Glomerular visceral epithelial cell (primary cell): ENCODE measurements around the gene SMYD3.
"Not testable (repeated sequence)": the region's sequence is repeated elsewhere in the genome, so short reads cannot be mapped to it uniquely, and the experiment has no call there.

ENCODE experiments used
- DNase-seq: peaks from one replicate; pipeline ENCODE4 v3.0.0-alpha.2; 2016; ENCODE audit errors: extremely low spot score

The SMYD3 gene

GRCh38 chr1:245957427-245957826, 549.7 kb downstream of the SMYD3 start:
- DNase-seq: no peak

GRCh38 chr1:245956225-245956624, 550.9 kb downstream of the SMYD3 start:
- DNase-seq: no peak

GRCh38 chr1:245953876-245954660, 553.0 kb downstream of the SMYD3 start:
- peak; percentile 11 for DNase-seq

GRCh38 chr1:245952383-245953026, 554.6 kb downstream of the SMYD3 start:
- DNase-seq: no peak

- no peak for DNase-seq
Observed at GRCh38 chr1:245948786-245949185, 558.3 kb downstream of the SMYD3 start.

- DNase-seq: no peak
Observed at GRCh38 chr1:245946905-245947304, 560.2 kb downstream of the SMYD3 start.

- not testable (repeated sequence) for DNase-seq
Observed at GRCh38 chr1:245945136-245945535, 561.9 kb downstream of the SMYD3 start.

GRCh38 chr1:245942856-245943255, 564.2 kb downstream of the SMYD3 start:
- no peak for DNase-seq

GRCh38 chr1:245941771-245942170, 565.3 kb downstream of the SMYD3 start:
- not testable (repeated sequence) for DNase-seq

GRCh38 chr1:245939756-245940345, 567.2 kb downstream of the SMYD3 start:
- no peak for DNase-seq

- no peak for DNase-seq
Observed at GRCh38 chr1:245938046-245938435, 569.0 kb downstream of the SMYD3 start.

- DNase-seq: no peak
Observed at GRCh38 chr1:245937316-245938045, 569.6 kb downstream of the SMYD3 start.

- DNase-seq: no peak
Observed at GRCh38 chr1:245934409-245934808, 572.7 kb downstream of the SMYD3 start.

GRCh38 chr1:245933431-245934045, 573.5 kb downstream of the SMYD3 start:
- no peak for DNase-seq

- DNase-seq: no peak
Observed at GRCh38 chr1:245932302-245932972, 574.6 kb downstream of the SMYD3 start.

GRCh38 chr1:245931450-245931849, 575.6 kb downstream of the SMYD3 start:
- DNase-seq: no peak

- DNase-seq: no peak
Observed at GRCh38 chr1:245929224-245929623, 577.9 kb downstream of the SMYD3 start.

- DNase-seq: no peak
Observed at GRCh38 chr1:245926888-245927287, 580.2 kb downstream of the SMYD3 start.

GRCh38 chr1:245923215-245923614, 583.9 kb downstream of the SMYD3 start:
- DNase-seq: no peak

- DNase-seq: no peak
Observed at GRCh38 chr1:245921417-245921816, 585.7 kb downstream of the SMYD3 start.

- DNase-seq: no peak
Observed at GRCh38 chr1:245917403-245917802, 589.7 kb downstream of the SMYD3 start.
